Measurements from ENCODE around the gene ZCCHC13.
"Not testable (repeated sequence)": the region's sequence is repeated elsewhere in the genome, so short reads cannot be mapped to it uniquely, and the experiment has no call there.

ZCCHC13 gene

GRCh38 chrX:74304016-74304415 is at the start of gene ZCCHC13:
Gene ZCCHC13, plus strand, starts transcription at chrX:74304180. Its CDS starts 87 bp downstream, at chrX:74304267.
- no peak for ATAC-seq
- Mint-ChIP-seq H3K27ac (no peak within 1 kb of the TSS), H3K36me3 (no peaks in the 10 kb centered on the region), H3K9me3 (no peaks in the 10 kb centered on the region), H3K4me1 (no peaks in the 10 kb centered on the region), H3K4me3 (no peak within 1 kb of the TSS)
- DNase-seq (ENCODE audit: low spot score in 2 of 2), result no peak

GRCh38 chrX:74258111-74258510 is 45.9 kb upstream of the ZCCHC13 start:
- not testable (repeated sequence) for DNase-seq (ENCODE audit: low spot score in 2 of 2); H3K4me3 Mint-ChIP-seq
- peaks cover 54% of the 10 kb centered on the region for H3K36me3 Mint-ChIP-seq

GRCh38 chrX:74259885-74260491 is 44.0 kb upstream of the ZCCHC13 start:
- no peak for DNase-seq (ENCODE audit: low spot score in 2 of 2)
- no peak overlapping the region for H3K27ac Mint-ChIP-seq
- H3K4me1 Mint-ChIP-seq, result no peaks in the 10 kb centered on the region
- ATAC-seq, result no peak
- no peaks in the 10 kb centered on the region for H3K9me3 Mint-ChIP-seq
- no peak overlapping the region for H3K4me3 Mint-ChIP-seq
- peaks cover 62% of the 10 kb centered on the region for H3K36me3 Mint-ChIP-seq

More at GRCh38 chrX:74258111-74258510, 45.9 kb upstream of the ZCCHC13 start:
- H3K27ac Mint-ChIP-seq, H3K9me3 Mint-ChIP-seq, H3K4me1 Mint-ChIP-seq, ATAC-seq: not testable (repeated sequence)

GRCh38 chrX:74262452-74263209 is 41.3 kb upstream of the ZCCHC13 start:
- ATAC-seq (no peak), DNase-seq (ENCODE audit: low spot score in 2 of 2) (no peak)
- peaks cover 62% of the 10 kb centered on the region for H3K36me3 Mint-ChIP-seq
- H3K27ac Mint-ChIP-seq, result no peak overlapping the region
- no peaks in the 10 kb centered on the region for H3K9me3 Mint-ChIP-seq
- no peaks in the 10 kb centered on the region for H3K4me1 Mint-ChIP-seq
- no peak overlapping the region for H3K4me3 Mint-ChIP-seq

- peaks cover 13% of the 10 kb centered on the region for H3K4me1 Mint-ChIP-seq
- DNase-seq (ENCODE audit: low spot score in 2 of 2) (no peak), ATAC-seq (no peak)
- peaks cover 71% of the 10 kb centered on the region for H3K36me3 Mint-ChIP-seq
- no peak overlapping the region for H3K27ac Mint-ChIP-seq
- no peaks in the 10 kb centered on the region for H3K9me3 Mint-ChIP-seq
- no peak overlapping the region for H3K4me3 Mint-ChIP-seq
Observed at GRCh38 chrX:74270393-74270792, 33.6 kb upstream of the ZCCHC13 start.

- Mint-ChIP-seq H3K27ac (no peak overlapping the region), H3K9me3 (no peaks in the 10 kb centered on the region), H3K36me3 (peaks cover 85% of the 10 kb centered on the region), H3K4me1 (peaks cover 13% of the 10 kb centered on the region), H3K4me3 (no peak overlapping the region)
- DNase-seq (ENCODE audit: low spot score in 2 of 2), result no peak
- ATAC-seq, result peak; percentile 62
Observed at GRCh38 chrX:74272230-74272629, 31.8 kb upstream of the ZCCHC13 start.

- Mint-ChIP-seq H3K4me3 (no peak overlapping the region), H3K4me1 (peaks cover 13% of the 10 kb centered on the region), H3K36me3 (peaks cover 94% of the 10 kb centered on the region), H3K9me3 (no peaks in the 10 kb centered on the region), H3K27ac (no peak overlapping the region)
- no peak for ATAC-seq
- DNase-seq (ENCODE audit: low spot score in 2 of 2), result no peak
Observed at GRCh38 chrX:74274516-74274915, 29.5 kb upstream of the ZCCHC13 start.

- H3K9me3 Mint-ChIP-seq, result no peaks in the 10 kb centered on the region
- no peak overlapping the region for H3K4me3 Mint-ChIP-seq
- peaks cover under 1% of the 10 kb centered on the region for H3K4me1 Mint-ChIP-seq
- ATAC-seq (no peak), DNase-seq (ENCODE audit: low spot score in 2 of 2) (no peak)
- H3K27ac Mint-ChIP-seq, result no peak overlapping the region
- H3K36me3 Mint-ChIP-seq, result peaks cover 95% of the 10 kb centered on the region
Observed at GRCh38 chrX:74277320-74277719, 26.7 kb upstream of the ZCCHC13 start.

GRCh38 chrX:74277846-74278245 is 26.1 kb upstream of the ZCCHC13 start:
- no peak for ATAC-seq
- Mint-ChIP-seq H3K4me1 (no peaks in the 10 kb centered on the region), H3K9me3 (no peaks in the 10 kb centered on the region), H3K4me3 (no peak overlapping the region), H3K36me3 (peaks cover 90% of the 10 kb centered on the region), H3K27ac (no peak overlapping the region)
- no peak for DNase-seq (ENCODE audit: low spot score in 2 of 2)

- H3K27ac Mint-ChIP-seq, result no peak overlapping the region
Observed at GRCh38 chrX:74280759-74281158, 23.2 kb upstream of the ZCCHC13 start.

GRCh38 chrX:74284391-74284952 is 19.5 kb upstream of the ZCCHC13 start:
- Mint-ChIP-seq H3K27ac (no peak overlapping the region), H3K9me3 (no peaks in the 10 kb centered on the region), H3K36me3 (peaks cover 54% of the 10 kb centered on the region), H3K4me3 (no peak overlapping the region), H3K4me1 (peaks cover 11% of the 10 kb centered on the region)
- no peak for ATAC-seq
- DNase-seq (ENCODE audit: low spot score in 2 of 2), result no peak

More at GRCh38 chrX:74280759-74281158, 23.2 kb upstream of the ZCCHC13 start:
- ATAC-seq, result no peak
- no peaks in the 10 kb centered on the region for H3K9me3 Mint-ChIP-seq
- peaks cover 66% of the 10 kb centered on the region for H3K36me3 Mint-ChIP-seq
- no peak overlapping the region for H3K4me3 Mint-ChIP-seq
- H3K4me1 Mint-ChIP-seq, result no peaks in the 10 kb centered on the region
- DNase-seq (ENCODE audit: low spot score in 2 of 2), result no peak

GRCh38 chrX:74286950-74287740 is 16.8 kb upstream of the ZCCHC13 start:
- H3K27ac Mint-ChIP-seq, result no peak overlapping the region
- peaks cover 11% of the 10 kb centered on the region for H3K4me1 Mint-ChIP-seq
- ATAC-seq (no peak), DNase-seq (ENCODE audit: low spot score in 2 of 2) (no peak)
- H3K4me3 Mint-ChIP-seq, result no peak overlapping the region
- H3K9me3 Mint-ChIP-seq, result no peaks in the 10 kb centered on the region
- H3K36me3 Mint-ChIP-seq, result peaks cover 49% of the 10 kb centered on the region

- ATAC-seq (no peak), DNase-seq (ENCODE audit: low spot score in 2 of 2) (no peak)
- Mint-ChIP-seq H3K9me3 (no peaks in the 10 kb centered on the region), H3K36me3 (peaks cover 42% of the 10 kb centered on the region), H3K4me3 (peak overlapping the region; percentile 89), H3K27ac (peak overlapping the region; percentile 95), H3K4me1 (peaks cover 20% of the 10 kb centered on the region)
Observed at GRCh38 chrX:74291577-74291963, 12.4 kb upstream of the ZCCHC13 start.

- DNase-seq (ENCODE audit: low spot score in 2 of 2), result peak; percentile 46 to 85
- Mint-ChIP-seq H3K9me3 (no peaks in the 10 kb centered on the region), H3K36me3 (peaks cover 38% of the 10 kb centered on the region), H3K4me1 (peaks cover 20% of the 10 kb centered on the region), H3K4me3 (peak overlapping the region; percentile 89), H3K27ac (peak overlapping the region; percentile 95)
- ATAC-seq, result peak; percentile 92
Observed at GRCh38 chrX:74291964-74292807, 11.8 kb upstream of the ZCCHC13 start.

GRCh38 chrX:74292808-74293123 is 11.2 kb upstream of the ZCCHC13 start:
- ATAC-seq, result no peak
- H3K36me3 Mint-ChIP-seq, result peaks cover 38% of the 10 kb centered on the region
- no peak for DNase-seq (ENCODE audit: low spot score in 2 of 2)
- peak overlapping the region; percentile 89 for H3K4me3 Mint-ChIP-seq
- H3K4me1 Mint-ChIP-seq, result peaks cover 23% of the 10 kb centered on the region
- no peaks in the 10 kb centered on the region for H3K9me3 Mint-ChIP-seq
- H3K27ac Mint-ChIP-seq, result peak overlapping the region; percentile 95
